HEK293 (cell line): ENCODE results near the gene NR1I2.

Experiments
- HOXA7 ChIP-seq: sonication (generic); formaldehyde crosslinking; IDR thresholded peaks from 2 replicates; pipeline ENCODE4 v1.8.1; 2022; ENCODE audit warnings: missing genetic modification reagents, borderline replicate concordance
- SETDB1 ChIP-seq: IDR thresholded peaks from one replicate; pipeline ENCODE4 v1.6.1; 2017; ENCODE audit warnings: mild to moderate bottlenecking, low read length, moderate library complexity, mixed read lengths; ENCODE audit not compliant: insufficient read length
- ZBTB8A ChIP-seq: fragments of 450-650 bp; formaldehyde crosslinking; IDR thresholded peaks from 2 replicates; pipeline ENCODE4 v1.5.1; 2016; ENCODE audit warnings: missing biosample characterization, missing genetic modification characterization
- ZFP41 ChIP-seq: fragments of 450-650 bp; formaldehyde crosslinking; IDR thresholded peaks from 2 replicates; pipeline ENCODE4 v1.5.1; 2016; ENCODE audit warnings: missing biosample characterization, missing genetic modification characterization, borderline replicate concordance
- ZNF138 ChIP-seq: fragments of 450-650 bp; formaldehyde crosslinking; IDR thresholded peaks from 2 replicates; pipeline ENCODE4 v1.5.1; 2016; ENCODE audit warnings: missing biosample characterization, missing genetic modification characterization, borderline replicate concordance
- ZNF24 ChIP-seq: fragments of 450-650 bp; formaldehyde crosslinking; IDR thresholded peaks from 2 replicates; pipeline ENCODE4 v1.5.1; 2016; ENCODE audit warnings: missing biosample characterization, missing genetic modification characterization
- ZNF311 ChIP-seq: fragments of 450-650 bp; formaldehyde crosslinking; IDR thresholded peaks from 2 replicates; pipeline ENCODE4 v1.5.1; 2017; ENCODE audit warnings: missing biosample characterization, missing genetic modification characterization, borderline replicate concordance
- ZNF416 ChIP-seq: fragments of 450-650 bp; formaldehyde crosslinking; IDR thresholded peaks from 2 replicates; pipeline ENCODE4 v1.5.1; 2016; ENCODE audit warnings: missing biosample characterization, missing genetic modification characterization
- ZNF701 ChIP-seq: fragments of 450-650 bp; formaldehyde crosslinking; IDR thresholded peaks from 2 replicates; pipeline ENCODE4 v1.5.1; 2016; ENCODE audit warnings: missing biosample characterization, missing genetic modification characterization
- TF ChIP-seq, protein P1 (sequence below): fragments of 450-650 bp; formaldehyde crosslinking; IDR thresholded peaks from 2 replicates; pipeline ENCODE4 v1.5.1; 2017; ENCODE audit warnings: missing biosample characterization, missing genetic modification characterization
- TF ChIP-seq, protein P2 (sequence below): fragments of 450-650 bp; formaldehyde crosslinking; IDR thresholded peaks from 2 replicates; pipeline ENCODE4 v1.5.1; 2017; ENCODE audit warnings: missing biosample characterization, missing genetic modification characterization
- TF ChIP-seq, protein P3 (sequence below): fragments of 450-650 bp; formaldehyde crosslinking; IDR thresholded peaks from 2 replicates; pipeline ENCODE4 v1.5.1; 2017; ENCODE audit warnings: missing biosample characterization, missing genetic modification characterization
- TF ChIP-seq, protein P4 (sequence below): fragments of 450-650 bp; formaldehyde crosslinking; IDR thresholded peaks from 2 replicates; pipeline ENCODE4 v1.5.1; 2016; ENCODE audit warnings: missing biosample characterization, missing genetic modification characterization
- TF ChIP-seq, protein P5 (sequence below): fragments of 450-650 bp; formaldehyde crosslinking; IDR thresholded peaks from 2 replicates; pipeline ENCODE4 v1.5.1; 2016; ENCODE audit warnings: missing biosample characterization, missing genetic modification characterization

DNA sequence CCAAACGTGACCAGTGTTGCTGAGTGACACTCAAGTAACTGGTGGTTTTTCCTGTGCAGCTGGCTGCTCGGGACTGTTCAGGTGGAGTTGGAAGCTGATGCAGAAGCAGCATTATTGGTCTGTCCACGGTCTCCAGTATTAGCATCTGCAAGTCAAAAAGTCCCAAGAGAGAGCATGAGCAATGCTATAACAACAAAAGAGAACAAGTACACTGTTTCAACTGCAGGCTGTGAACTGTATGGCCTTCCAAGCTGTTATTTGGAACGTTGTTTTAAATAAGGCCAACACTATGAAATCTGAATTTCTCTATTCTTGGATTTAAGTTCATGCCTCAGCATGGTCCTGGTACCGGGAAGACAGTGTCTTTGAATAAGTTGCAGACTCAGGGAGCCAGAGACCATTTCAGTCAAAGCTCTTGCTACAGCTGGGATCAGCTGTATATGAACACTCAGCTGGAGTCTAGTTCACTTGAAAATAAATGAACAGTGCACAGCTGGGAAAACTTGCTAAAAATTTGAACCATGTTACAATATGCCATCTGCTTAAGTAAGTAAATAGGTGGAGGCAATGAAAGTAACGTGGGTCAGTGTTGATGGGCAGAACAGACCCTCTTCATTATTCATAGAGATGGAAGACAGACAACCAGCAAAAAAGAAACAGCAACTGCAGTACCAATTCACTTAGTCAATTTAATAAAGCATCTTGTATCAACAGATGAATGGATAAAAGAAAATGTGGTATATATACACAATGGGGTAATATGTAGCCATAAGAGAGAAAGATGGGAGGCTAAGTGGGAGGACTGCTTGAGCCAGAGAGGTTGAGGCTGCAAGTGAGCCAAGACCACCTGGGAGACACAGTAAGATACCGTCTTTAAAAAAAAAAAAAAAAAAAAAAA is 45.1 kb downstream of the NR1I2 start:
- TF ChIP-seq ZNF416 (no peak), ZFP41 (tag by site-specific recombination) (no peak), ZBTB8A (tag by site-specific recombination) (no peak), ZNF701 (tag by site-specific recombination) (no peak), ZNF138 (tag by site-specific recombination) (no peak), ZNF24 (tag by site-specific recombination) (no peak), SETDB1 (no peak), ZNF311 (tag by site-specific recombination) (no peak), HOXA7 (CRISPR knock-in tag) (no peak)
- TF ChIP-seq, protein P1, sequence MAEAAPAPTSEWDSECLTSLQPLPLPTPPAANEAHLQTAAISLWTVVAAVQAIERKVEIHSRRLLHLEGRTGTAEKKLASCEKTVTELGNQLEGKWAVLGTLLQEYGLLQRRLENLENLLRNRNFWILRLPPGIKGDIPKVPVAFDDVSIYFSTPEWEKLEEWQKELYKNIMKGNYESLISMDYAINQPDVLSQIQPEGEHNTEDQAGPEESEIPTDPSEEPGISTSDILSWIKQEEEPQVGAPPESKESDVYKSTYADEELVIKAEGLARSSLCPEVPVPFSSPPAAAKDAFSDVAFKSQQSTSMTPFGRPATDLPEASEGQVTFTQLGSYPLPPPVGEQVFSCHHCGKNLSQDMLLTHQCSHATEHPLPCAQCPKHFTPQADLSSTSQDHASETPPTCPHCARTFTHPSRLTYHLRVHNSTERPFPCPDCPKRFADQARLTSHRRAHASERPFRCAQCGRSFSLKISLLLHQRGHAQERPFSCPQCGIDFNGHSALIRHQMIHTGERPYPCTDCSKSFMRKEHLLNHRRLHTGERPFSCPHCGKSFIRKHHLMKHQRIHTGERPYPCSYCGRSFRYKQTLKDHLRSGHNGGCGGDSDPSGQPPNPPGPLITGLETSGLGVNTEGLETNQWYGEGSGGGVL, result no peak
- TF ChIP-seq, protein P2, sequence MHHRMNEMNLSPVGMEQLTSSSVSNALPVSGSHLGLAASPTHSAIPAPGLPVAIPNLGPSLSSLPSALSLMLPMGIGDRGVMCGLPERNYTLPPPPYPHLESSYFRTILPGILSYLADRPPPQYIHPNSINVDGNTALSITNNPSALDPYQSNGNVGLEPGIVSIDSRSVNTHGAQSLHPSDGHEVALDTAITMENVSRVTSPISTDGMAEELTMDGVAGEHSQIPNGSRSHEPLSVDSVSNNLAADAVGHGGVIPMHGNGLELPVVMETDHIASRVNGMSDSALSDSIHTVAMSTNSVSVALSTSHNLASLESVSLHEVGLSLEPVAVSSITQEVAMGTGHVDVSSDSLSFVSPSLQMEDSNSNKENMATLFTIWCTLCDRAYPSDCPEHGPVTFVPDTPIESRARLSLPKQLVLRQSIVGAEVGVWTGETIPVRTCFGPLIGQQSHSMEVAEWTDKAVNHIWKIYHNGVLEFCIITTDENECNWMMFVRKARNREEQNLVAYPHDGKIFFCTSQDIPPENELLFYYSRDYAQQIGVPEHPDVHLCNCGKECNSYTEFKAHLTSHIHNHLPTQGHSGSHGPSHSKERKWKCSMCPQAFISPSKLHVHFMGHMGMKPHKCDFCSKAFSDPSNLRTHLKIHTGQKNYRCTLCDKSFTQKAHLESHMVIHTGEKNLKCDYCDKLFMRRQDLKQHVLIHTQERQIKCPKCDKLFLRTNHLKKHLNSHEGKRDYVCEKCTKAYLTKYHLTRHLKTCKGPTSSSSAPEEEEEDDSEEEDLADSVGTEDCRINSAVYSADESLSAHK (tag by site-specific recombination), result no peak
- TF ChIP-seq, protein P3, sequence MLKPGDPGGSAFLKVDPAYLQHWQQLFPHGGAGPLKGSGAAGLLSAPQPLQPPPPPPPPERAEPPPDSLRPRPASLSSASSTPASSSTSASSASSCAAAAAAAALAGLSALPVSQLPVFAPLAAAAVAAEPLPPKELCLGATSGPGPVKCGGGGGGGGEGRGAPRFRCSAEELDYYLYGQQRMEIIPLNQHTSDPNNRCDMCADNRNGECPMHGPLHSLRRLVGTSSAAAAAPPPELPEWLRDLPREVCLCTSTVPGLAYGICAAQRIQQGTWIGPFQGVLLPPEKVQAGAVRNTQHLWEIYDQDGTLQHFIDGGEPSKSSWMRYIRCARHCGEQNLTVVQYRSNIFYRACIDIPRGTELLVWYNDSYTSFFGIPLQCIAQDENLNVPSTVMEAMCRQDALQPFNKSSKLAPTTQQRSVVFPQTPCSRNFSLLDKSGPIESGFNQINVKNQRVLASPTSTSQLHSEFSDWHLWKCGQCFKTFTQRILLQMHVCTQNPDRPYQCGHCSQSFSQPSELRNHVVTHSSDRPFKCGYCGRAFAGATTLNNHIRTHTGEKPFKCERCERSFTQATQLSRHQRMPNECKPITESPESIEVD, result no peak
- TF ChIP-seq, protein P4, sequence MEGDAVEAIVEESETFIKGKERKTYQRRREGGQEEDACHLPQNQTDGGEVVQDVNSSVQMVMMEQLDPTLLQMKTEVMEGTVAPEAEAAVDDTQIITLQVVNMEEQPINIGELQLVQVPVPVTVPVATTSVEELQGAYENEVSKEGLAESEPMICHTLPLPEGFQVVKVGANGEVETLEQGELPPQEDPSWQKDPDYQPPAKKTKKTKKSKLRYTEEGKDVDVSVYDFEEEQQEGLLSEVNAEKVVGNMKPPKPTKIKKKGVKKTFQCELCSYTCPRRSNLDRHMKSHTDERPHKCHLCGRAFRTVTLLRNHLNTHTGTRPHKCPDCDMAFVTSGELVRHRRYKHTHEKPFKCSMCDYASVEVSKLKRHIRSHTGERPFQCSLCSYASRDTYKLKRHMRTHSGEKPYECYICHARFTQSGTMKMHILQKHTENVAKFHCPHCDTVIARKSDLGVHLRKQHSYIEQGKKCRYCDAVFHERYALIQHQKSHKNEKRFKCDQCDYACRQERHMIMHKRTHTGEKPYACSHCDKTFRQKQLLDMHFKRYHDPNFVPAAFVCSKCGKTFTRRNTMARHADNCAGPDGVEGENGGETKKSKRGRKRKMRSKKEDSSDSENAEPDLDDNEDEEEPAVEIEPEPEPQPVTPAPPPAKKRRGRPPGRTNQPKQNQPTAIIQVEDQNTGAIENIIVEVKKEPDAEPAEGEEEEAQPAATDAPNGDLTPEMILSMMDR (tag by site-specific recombination), result no peak
- TF ChIP-seq, protein P5, sequence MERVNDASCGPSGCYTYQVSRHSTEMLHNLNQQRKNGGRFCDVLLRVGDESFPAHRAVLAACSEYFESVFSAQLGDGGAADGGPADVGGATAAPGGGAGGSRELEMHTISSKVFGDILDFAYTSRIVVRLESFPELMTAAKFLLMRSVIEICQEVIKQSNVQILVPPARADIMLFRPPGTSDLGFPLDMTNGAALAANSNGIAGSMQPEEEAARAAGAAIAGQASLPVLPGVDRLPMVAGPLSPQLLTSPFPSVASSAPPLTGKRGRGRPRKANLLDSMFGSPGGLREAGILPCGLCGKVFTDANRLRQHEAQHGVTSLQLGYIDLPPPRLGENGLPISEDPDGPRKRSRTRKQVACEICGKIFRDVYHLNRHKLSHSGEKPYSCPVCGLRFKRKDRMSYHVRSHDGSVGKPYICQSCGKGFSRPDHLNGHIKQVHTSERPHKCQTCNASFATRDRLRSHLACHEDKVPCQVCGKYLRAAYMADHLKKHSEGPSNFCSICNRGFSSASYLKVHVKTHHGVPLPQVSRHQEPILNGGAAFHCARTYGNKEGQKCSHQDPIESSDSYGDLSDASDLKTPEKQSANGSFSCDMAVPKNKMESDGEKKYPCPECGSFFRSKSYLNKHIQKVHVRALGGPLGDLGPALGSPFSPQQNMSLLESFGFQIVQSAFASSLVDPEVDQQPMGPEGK (tag by site-specific recombination), result no peak
